Esophagus muscularis mucosa (tissue), 3 donors: ENCODE data around the gene CDH22.

Experiments used
- POLR2A ChIP-seq: fragments of 450-650 bp; IDR thresholded peaks from one replicate; pipeline ENCODE4 v1.6.1; 2017; ENCODE audit warnings: antibody characterized with exemption, moderate library complexity, mild to moderate bottlenecking, low read depth
- POLR2AphosphoS5 ChIP-seq, 2 donors: sonication (generic); formaldehyde crosslinking; IDR thresholded peaks; one replicate each; pipeline ENCODE4 v1.6.1; 2017; ENCODE audit warnings: antibody characterized with exemption in 2 of 2
- TF ChIP-seq, protein P1 (sequence below), 3 experiments: fragments of 200-600 bp in 2 of 3; fragments of 450-650 bp in 1 of 3; sonication (generic) in 2 of 3; IDR thresholded peaks; one replicate each; pipeline ENCODE4 v1.5.1; 2017 to 2019; ENCODE audit warnings: antibody characterized with exemption in 3 of 3, mild to moderate bottlenecking in 2 of 3, moderate library complexity in 1 of 3

DNA sequence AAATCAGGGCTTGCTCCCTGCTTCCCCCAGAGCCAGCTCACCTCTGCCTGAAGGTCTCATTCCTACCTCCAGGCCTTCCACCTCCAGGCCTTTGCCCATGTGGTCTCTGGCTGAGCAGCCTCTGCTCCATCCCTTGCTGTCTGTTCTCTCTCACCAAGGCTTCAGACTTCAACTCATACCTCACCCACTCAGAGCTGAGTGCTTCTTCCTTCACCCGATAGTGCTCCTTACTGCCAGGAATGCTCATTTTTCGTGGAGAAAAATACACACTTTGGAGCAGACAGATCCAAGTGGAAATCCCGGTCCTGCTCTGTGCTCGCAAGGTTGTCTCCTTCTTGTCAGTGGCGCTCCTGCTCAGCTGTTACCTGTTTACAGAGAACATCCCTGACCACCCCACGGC, 7.0 kb upstream of the CDH22 start:
- no peak for TF ChIP-seq POLR2AphosphoS5 (IDR thresholded peaks at IDR 0.05)
- TF ChIP-seq, protein P1, sequence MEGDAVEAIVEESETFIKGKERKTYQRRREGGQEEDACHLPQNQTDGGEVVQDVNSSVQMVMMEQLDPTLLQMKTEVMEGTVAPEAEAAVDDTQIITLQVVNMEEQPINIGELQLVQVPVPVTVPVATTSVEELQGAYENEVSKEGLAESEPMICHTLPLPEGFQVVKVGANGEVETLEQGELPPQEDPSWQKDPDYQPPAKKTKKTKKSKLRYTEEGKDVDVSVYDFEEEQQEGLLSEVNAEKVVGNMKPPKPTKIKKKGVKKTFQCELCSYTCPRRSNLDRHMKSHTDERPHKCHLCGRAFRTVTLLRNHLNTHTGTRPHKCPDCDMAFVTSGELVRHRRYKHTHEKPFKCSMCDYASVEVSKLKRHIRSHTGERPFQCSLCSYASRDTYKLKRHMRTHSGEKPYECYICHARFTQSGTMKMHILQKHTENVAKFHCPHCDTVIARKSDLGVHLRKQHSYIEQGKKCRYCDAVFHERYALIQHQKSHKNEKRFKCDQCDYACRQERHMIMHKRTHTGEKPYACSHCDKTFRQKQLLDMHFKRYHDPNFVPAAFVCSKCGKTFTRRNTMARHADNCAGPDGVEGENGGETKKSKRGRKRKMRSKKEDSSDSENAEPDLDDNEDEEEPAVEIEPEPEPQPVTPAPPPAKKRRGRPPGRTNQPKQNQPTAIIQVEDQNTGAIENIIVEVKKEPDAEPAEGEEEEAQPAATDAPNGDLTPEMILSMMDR (IDR thresholded peaks at IDR 0.05) = no peak
- no peak for TF ChIP-seq POLR2A
